Retinal pigment epithelial cell (primary cell): ENCODE data around the gene ADA.

ENCODE experiments used
- DNase-seq: peaks from one replicate; pipeline ENCODE4 v3.0.0-alpha.2; 2010; ENCODE audit warnings: low read depth
- H3K4me3 ChIP-seq: 2 replicates; pipeline ENCODE4 v1.5.1; 2011; ENCODE audit warnings: mild to moderate bottlenecking, low read length, control low read depth, moderate library complexity
- TF ChIP-seq, protein P1 (sequence below): conservative IDR thresholded peaks from 2 replicates; pipeline ENCODE4 v1.5.1; 2011; ENCODE audit warnings: low read depth, low read length, control low read depth, inconsistent platforms

Gene ADA

DNA sequence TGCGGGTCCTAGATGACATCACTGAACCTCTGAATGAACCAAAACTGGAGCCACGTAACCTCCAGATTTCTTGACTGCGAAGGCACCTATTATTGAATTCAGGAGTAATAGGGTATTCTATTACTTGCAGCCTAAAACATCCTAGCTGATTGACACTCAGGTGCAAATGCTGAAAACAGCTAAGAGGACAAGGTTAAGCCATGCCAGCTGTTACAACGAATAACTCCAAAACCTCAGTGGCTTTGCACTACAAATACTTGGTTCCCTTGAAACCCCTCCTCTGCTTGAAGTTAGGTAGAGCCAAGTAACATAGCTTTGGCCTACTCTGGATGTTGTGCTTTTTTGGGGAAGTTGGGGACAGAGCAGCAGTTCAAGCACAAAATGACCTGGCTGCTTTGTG, 42.7 kb upstream of the ADA start:
- TF ChIP-seq, protein P1, sequence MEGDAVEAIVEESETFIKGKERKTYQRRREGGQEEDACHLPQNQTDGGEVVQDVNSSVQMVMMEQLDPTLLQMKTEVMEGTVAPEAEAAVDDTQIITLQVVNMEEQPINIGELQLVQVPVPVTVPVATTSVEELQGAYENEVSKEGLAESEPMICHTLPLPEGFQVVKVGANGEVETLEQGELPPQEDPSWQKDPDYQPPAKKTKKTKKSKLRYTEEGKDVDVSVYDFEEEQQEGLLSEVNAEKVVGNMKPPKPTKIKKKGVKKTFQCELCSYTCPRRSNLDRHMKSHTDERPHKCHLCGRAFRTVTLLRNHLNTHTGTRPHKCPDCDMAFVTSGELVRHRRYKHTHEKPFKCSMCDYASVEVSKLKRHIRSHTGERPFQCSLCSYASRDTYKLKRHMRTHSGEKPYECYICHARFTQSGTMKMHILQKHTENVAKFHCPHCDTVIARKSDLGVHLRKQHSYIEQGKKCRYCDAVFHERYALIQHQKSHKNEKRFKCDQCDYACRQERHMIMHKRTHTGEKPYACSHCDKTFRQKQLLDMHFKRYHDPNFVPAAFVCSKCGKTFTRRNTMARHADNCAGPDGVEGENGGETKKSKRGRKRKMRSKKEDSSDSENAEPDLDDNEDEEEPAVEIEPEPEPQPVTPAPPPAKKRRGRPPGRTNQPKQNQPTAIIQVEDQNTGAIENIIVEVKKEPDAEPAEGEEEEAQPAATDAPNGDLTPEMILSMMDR, result no peak
- no peak overlapping the region for H3K4me3 ChIP-seq

DNA sequence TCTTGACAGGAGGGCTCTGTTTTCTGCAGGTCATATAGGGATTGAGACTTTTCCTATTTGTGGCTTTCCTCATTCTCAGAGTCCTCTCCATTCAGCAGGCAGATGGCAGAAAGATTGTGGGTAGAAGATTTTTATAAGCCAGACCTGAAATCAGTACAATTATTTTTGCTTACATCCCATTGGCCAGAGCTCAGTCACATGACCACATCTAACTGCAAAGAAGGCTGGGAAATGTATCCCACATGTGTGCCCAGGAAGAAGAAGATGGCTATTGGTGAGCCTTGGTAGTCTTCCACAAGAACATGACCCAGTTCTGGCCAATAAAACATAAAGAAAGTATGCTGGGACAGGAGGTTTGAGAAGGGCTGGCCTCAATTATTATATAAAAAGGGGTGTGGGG, 42.1 kb upstream of the ADA start:
- H3K4me3 ChIP-seq, result no peak overlapping the region
- DNase-seq, result no peak
- TF ChIP-seq, protein P1, result no peak

More for the DNA sequence above, 42.7 kb upstream of the ADA start:
- no peak for DNase-seq

DNA sequence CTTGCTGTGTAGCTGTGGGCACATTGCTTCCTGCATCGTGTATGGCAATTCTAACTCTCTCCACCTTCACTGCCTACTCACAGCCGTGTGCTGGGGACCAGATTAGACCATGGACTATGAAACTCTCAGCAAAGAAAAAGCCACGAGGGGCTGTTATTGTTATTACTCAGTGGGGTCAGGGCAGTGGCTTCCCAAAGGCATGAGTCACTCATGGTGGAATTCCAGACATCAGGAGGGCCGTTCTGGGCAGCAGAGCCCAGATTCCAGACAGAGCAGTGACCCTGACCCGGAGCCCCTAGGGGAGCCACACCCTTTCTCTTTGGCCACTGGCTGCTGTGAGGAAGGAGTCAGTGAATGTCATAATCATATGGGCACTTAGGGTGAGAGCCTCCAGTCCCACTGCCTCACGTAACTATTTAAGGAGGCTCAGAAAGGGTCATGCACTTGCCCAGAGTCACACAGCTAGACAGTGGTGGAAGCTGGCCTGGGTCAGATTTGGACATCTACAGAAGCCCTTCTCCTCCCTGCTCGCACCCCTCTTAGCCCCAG, 41.5 kb upstream of the ADA start:
- DNase-seq, result peak; percentile 97
- TF ChIP-seq, protein P1, result no peak
- H3K4me3 ChIP-seq, result no peak overlapping the region

DNA sequence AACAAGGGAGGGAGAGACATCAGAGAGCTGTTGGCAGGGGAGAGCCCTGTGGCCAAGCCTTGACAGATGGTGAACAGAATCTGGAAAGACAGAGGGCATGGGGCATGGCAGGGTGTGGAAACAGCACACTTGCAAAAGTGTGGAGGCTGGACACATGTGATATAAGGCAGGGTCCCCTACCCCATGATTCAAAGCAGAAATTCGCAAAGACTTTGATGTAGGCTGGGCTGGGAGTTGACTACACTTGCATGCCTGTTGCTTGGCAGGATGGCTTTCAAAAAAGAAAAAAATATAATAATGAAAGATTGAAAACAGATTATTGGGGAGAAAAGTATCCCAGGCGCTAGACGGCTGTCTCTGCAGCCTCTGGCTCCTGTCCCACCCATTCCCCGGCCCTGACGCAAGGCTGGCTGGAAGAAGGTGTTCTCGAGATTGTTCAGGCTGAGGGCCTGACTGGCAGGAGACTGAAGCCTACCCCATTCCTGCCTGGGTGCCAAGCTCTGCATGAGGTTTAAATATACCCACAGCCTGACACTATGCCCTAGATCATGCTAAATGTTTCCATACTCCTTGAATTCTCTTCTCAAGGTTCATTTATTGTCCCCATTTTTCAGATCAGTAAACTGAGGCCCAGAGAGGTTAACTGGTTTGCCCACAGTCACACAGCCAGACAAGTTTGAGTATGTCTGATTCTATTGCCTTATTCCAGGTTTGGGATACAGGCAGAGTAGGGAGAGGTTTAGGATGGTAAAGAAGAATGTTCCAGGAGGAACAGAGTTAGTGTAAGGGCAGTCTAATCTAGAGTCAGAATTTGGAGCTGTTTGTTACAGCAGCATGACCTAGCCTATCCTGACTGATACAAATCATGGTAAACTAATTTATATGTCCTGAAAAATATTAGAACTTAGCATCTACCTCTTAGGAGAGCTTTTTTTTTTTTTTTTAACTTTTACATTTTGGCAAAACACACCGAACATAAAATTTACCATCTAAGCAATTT, 40.2 kb upstream of the ADA start:
- no peak for DNase-seq
- TF ChIP-seq, protein P1, result no peak
- no peak overlapping the region for H3K4me3 ChIP-seq

DNA sequence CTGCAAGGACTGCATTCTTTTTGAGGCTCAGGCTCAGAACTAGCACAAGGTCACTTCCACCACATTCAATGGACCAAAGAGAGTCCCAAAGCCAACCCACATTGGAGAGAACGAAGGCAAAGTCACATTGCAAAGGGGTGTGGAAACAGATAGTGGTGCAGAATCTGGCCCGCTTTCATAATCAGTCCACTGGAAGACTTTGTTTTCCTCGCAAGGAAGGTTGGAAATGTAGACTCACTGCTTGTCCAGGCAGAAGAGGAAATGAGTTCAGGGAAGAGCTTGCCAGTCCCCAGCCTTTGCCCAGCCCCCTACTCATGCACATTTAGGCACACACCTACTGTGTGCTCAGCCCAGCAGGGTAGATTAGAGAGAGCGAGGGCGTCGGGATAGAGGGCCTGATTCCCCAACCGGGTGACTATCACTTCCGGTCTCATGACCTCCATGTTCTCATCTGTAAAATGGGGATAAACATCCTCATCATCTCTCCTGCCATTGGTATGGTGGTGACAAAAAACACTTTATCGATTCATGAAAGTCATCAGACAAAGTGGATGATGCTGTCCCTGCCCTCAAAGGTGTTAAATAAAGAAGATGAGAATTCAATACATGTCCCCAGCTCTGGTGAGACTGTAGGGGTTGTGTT, 39.4 kb upstream of the ADA start:
- DNase-seq, result no peak
- TF ChIP-seq, protein P1, result no peak
- H3K4me3 ChIP-seq, result no peak overlapping the region

DNA sequence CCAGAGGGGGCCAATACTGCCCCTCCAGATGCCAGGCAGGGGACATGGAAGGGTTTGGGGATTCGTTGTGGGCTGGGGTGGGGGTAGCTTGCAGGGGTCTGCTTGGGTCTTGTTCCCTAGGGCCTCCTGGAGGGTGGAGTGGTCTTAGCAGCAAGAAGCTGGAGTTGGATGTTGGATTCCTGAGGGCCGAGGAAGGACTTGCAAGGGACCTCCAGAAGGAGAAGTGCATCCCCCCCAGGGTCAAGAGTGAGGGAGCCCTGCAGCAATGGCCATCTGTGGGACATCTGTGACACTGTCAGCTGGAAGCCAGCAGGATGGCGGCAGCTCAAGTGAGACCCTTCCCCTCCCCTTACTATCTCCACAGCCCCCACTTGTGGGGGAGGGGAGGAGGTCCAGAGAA, 38.3 kb upstream of the ADA start:
- TF ChIP-seq, protein P1, result no peak
- H3K4me3 ChIP-seq, result no peak overlapping the region
- DNase-seq, result no peak
